Measurements from ENCODE around the gene SLC8A1.

SLC8A1 gene

GRCh38 chr2:40178171-40178778 lies 273.6 kb downstream of the SLC8A1 start (continued):
- TF ChIP-seq ZNF8 (CRISPR knock-in tag; IDR thresholded peaks at IDR 0.05) (no peak), ZNF70 (CRISPR knock-in tag; IDR thresholded peaks at IDR 0.05) (no peak), OSR1 (CRISPR knock-in tag; IDR thresholded peaks at IDR 0.05) (no peak)

GRCh38 chr2:40177366-40177765 lies 274.5 kb downstream of the SLC8A1 start:
- TF ChIP-seq ZFP30 (CRISPR knock-in tag; IDR thresholded peaks at IDR 0.05) (no peak), CSRNP3 (CRISPR knock-in tag; IDR thresholded peaks at IDR 0.05) (no peak), ARNTL (CRISPR knock-in tag; IDR thresholded peaks at IDR 0.05; ENCODE audit: borderline replicate concordance, low read depth) (no peak), SNAI2 (CRISPR knock-in tag; IDR thresholded peaks at IDR 0.05) (no peak), ZC3H10 (CRISPR knock-in tag; IDR thresholded peaks at IDR 0.05) (no peak), TSHZ2 (CRISPR knock-in tag; IDR thresholded peaks at IDR 0.05) (no peak), TCF4 (CRISPR knock-in tag; IDR thresholded peaks at IDR 0.05; ENCODE audit: borderline replicate concordance) (no peak), PPARA (CRISPR knock-in tag; IDR thresholded peaks at IDR 0.05; ENCODE audit: borderline replicate concordance) (no peak), CREB5 (CRISPR knock-in tag; IDR thresholded peaks at IDR 0.05; ENCODE audit: low read depth) (no peak), POU6F1 (CRISPR knock-in tag; IDR thresholded peaks at IDR 0.05; ENCODE audit: borderline replicate concordance, low read depth) (no peak), ZNF8 (CRISPR knock-in tag; IDR thresholded peaks at IDR 0.05) (no peak), ZNF565 (CRISPR knock-in tag; conservative IDR thresholded peaks at IDR 0.05; ENCODE audit: low read depth) (no peak)
- no peak for ATAC-seq

- no peak for ATAC-seq
- no peak for TF ChIP-seq ISL1 (CRISPR knock-in tag; IDR thresholded peaks at IDR 0.05)
- no peak for TF ChIP-seq TSHZ2 (CRISPR knock-in tag; IDR thresholded peaks at IDR 0.05)
- no peak for TF ChIP-seq ARNTL (CRISPR knock-in tag; IDR thresholded peaks at IDR 0.05; ENCODE audit: borderline replicate concordance, low read depth)
Observed at GRCh38 chr2:40173276-40173675, 278.6 kb downstream of the SLC8A1 start.

GRCh38 chr2:40169856-40170255 lies 282.0 kb downstream of the SLC8A1 start:
- ATAC-seq = no peak
- TF ChIP-seq CSDC2 (CRISPR knock-in tag; IDR thresholded peaks at IDR 0.05) (no peak), TSHZ2 (CRISPR knock-in tag; IDR thresholded peaks at IDR 0.05) (no peak), ZNF565 (CRISPR knock-in tag; conservative IDR thresholded peaks at IDR 0.05; ENCODE audit: low read depth) (no peak)

All from SK-N-SH treated with all-trans-retinoic acid at 6 μM for 48 hours (cell line).